Ascending aorta (tissue), 2 donors: ENCODE data around the gene PLSCR3. TPM values are rescaled to one million over a fixed set of nuclear protein-coding genes. Genes with fewer than 3 reads are reported as not detected.

Experiments used
- DNase-seq, 2 donors: peaks; one replicate each; pipeline ENCODE4 v3.0.0-alpha.2; 2019; ENCODE audit warnings: low spot score in 2 of 2
- H3K27ac ChIP-seq, 2 donors: fragments of 200-600 bp; sonication (generic); one replicate each; pipeline ENCODE4 v1.5.1; 2016 to 2017; ENCODE audit warnings: mild to moderate bottlenecking in 1 of 2
- H3K27me3 ChIP-seq: fragments of 200-600 bp; sonication (generic); one replicate; pipeline ENCODE4 v1.5.1; 2017
- H3K36me3 ChIP-seq, 2 donors: fragments of 200-600 bp; sonication (generic); one replicate each; pipeline ENCODE4 v1.5.1; 2016
- H3K4me1 ChIP-seq, 2 donors: fragments of 200-600 bp; sonication (generic); one replicate each; pipeline ENCODE4 v1.5.1; 2016 to 2017; ENCODE audit warnings: mild to moderate bottlenecking in 1 of 2
- H3K4me3 ChIP-seq, 2 donors: fragments of 200-600 bp; sonication (generic); one replicate each; pipeline ENCODE4 v1.5.1; 2016 to 2017; ENCODE audit warnings: mild to moderate bottlenecking in 1 of 2
- H3K9me3 ChIP-seq, 2 donors: fragments of 200-600 bp; sonication (generic); one replicate each; pipeline ENCODE4 v1.5.1; 2016
- intact Hi-C: fragments of 100-400 bp; cut with DNase I; formaldehyde crosslinking; loops from one replicate; pipeline ENCODE4 v1.15.1; 2023
- total RNA-seq: library from RNA; depleted of rRNA; stranded (reverse); fragments of >200 nt; gene quantifications from one replicate; pipeline ENCODE4 v1.1.0, GENCODE V29; 2016
- TF ChIP-seq, protein P1 (sequence below), 3 experiments: fragments of 200-600 bp in 2 of 3; fragments of 450-650 bp in 1 of 3; sonication (generic) in 2 of 3; IDR thresholded peaks; one replicate each; pipeline ENCODE4 v1.5.1; 2016 to 2019; ENCODE audit warnings: antibody characterized with exemption in 3 of 3, mild to moderate bottlenecking in 1 of 3, moderate library complexity in 1 of 3

PLSCR3 gene
- total RNA-seq, 1 donor from 2014 or later: 297 TPM

DNA sequence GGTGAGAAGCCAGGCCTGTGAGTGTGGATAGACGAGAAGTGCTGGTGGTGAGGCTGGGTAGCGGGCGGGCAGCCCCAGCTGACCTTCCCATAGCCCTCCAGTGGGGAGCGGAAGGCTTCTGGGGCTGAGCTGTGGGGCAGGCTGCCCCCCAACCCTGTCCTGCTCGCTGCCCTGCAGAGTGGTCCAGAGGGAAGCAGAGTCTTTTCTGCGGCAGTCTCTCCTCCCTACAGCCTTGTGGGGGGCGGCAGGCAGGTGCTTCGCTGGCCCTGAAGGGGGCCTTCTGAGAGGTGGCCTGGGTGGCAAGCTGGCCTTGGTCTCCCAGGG is 17.1 kb upstream of the PLSCR3 start:
- no peak for DNase-seq
- Histone ChIP-seq H3K9me3 (no peaks in the 10 kb centered on the region), H3K27ac (no peak overlapping the region), H3K27me3 (no peaks in the 10 kb centered on the region), H3K36me3 (peaks cover 6 to 17% of the 10 kb centered on the region in 2 donors), H3K4me3 (no peak overlapping the region), H3K4me1 (no peaks in the 10 kb centered on the region)
- intact Hi-C loops: no loop called here
- TF ChIP-seq, protein P1, sequence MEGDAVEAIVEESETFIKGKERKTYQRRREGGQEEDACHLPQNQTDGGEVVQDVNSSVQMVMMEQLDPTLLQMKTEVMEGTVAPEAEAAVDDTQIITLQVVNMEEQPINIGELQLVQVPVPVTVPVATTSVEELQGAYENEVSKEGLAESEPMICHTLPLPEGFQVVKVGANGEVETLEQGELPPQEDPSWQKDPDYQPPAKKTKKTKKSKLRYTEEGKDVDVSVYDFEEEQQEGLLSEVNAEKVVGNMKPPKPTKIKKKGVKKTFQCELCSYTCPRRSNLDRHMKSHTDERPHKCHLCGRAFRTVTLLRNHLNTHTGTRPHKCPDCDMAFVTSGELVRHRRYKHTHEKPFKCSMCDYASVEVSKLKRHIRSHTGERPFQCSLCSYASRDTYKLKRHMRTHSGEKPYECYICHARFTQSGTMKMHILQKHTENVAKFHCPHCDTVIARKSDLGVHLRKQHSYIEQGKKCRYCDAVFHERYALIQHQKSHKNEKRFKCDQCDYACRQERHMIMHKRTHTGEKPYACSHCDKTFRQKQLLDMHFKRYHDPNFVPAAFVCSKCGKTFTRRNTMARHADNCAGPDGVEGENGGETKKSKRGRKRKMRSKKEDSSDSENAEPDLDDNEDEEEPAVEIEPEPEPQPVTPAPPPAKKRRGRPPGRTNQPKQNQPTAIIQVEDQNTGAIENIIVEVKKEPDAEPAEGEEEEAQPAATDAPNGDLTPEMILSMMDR (IDR thresholded peaks at IDR 0.05): no peak

DNA sequence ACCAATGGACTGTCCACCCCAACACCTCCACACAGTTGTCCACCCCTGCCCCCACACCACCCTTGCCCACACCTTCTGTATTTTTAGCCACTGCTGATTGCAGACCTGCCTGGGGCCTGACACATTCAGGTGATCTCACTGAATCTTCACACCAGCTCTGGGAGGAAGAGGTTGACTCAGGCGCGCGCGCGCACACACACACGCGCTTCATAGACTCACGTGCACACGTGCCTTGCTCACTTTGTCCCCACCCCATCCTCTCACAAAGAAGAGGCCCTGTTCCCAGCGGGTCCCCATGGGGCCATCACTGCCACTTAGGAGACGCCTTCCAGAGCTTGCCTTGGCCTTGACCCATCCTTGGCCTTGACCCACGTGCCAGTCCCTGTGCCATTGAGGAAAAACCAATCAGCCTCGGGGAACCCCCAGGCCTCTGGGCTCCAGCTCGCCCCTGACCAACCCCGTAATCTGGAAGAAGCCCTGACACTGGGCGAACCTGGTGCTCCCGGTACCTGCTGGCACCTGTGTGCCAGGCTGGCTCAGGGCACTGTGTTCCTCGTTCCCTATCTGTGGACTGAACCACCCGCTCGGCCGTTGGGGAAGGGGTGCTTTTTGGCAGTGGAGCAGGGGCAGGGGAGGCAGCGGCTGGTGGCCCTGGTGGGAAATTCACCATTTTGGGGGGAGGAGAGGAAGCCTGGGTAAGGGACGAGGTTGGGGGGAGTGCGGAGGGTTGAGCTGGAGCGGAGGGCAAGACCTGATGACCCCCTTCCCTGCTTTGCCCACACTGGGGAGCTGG is 16.5 kb upstream of the PLSCR3 start:
- H3K36me3 ChIP-seq: peaks cover 5 to 17% of the 10 kb centered on the region in 2 donors
- intact Hi-C loops: no loop called here

DNA sequence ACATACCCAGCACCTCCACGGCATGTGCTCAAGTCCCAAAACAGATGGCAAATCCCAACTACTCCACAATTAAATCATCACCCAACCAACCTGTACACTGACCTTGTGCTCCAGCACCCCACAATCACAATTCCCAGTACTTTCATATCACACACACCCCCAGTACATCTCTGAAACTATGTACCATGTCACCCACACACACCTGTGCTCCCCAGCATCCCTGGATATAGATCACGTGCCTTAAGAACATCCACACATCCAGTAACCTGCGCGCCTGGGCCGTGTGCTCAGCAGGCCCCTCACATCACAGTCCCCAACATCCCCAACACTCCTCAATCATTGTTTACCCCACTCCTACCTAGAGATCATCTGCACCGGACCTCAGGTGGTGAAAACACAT is 15.4 kb upstream of the PLSCR3 start:
- Histone ChIP-seq H3K4me3 (no peak overlapping the region), H3K4me1 (peaks cover 0 to 5% of the 10 kb centered on the region in 2 donors), H3K36me3 (peaks cover 0 to 7% of the 10 kb centered on the region in 2 donors), H3K27ac (no peak overlapping the region), H3K27me3 (no peaks in the 10 kb centered on the region), H3K9me3 (no peaks in the 10 kb centered on the region)
- TF ChIP-seq, protein P1 (IDR thresholded peaks at IDR 0.05): no peak
- intact Hi-C loops: loop anchor here (10.0 kb wide), 1 partner anchor 275 kb away; the partner anchor contains the start of genes TP53 and WRAP53
- no peak for DNase-seq

More for the DNA sequence above, 16.5 kb upstream of the PLSCR3 start:
- Histone ChIP-seq H3K27me3 (no peaks in the 10 kb centered on the region), H3K4me1 (peaks cover 0 to 2% of the 10 kb centered on the region in 2 donors), H3K9me3 (no peaks in the 10 kb centered on the region), H3K27ac (no peak overlapping the region), H3K4me3 (no peak overlapping the region)
- DNase-seq: no peak
- TF ChIP-seq, protein P1 (IDR thresholded peaks at IDR 0.05): no peak

DNA sequence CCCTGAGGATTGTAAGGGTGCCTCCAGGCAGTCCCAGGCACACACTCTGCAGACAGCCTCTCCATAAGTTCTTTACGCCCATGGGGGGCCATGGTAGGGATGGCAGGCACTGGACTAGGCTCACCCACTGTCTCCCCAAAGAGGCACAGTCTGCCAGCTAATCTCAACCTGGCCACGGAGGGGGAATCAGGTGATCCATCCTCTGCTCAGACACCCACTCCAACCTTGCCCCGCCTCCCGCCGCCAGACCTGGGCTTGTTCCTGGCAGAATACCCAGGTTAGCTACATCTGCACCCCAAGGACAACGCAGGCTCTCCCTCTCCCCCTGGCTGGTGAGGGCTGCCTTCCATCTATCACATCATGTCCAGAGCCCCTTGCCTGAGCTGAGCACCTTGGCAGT is 14.5 kb upstream of the PLSCR3 start:
- Histone ChIP-seq H3K4me1 (peaks cover 0 to 5% of the 10 kb centered on the region in 2 donors), H3K36me3 (peaks cover 0 to 7% of the 10 kb centered on the region in 2 donors), H3K4me3 (no peak overlapping the region), H3K27me3 (no peaks in the 10 kb centered on the region), H3K9me3 (no peaks in the 10 kb centered on the region), H3K27ac (no peak overlapping the region)
- intact Hi-C loops: loop anchor here (10.0 kb wide), 1 partner anchor 276 kb away; the partner anchor contains the start of genes TP53 and WRAP53
- TF ChIP-seq, protein P1 (IDR thresholded peaks at IDR 0.05): no peak
- no peak for DNase-seq

DNA sequence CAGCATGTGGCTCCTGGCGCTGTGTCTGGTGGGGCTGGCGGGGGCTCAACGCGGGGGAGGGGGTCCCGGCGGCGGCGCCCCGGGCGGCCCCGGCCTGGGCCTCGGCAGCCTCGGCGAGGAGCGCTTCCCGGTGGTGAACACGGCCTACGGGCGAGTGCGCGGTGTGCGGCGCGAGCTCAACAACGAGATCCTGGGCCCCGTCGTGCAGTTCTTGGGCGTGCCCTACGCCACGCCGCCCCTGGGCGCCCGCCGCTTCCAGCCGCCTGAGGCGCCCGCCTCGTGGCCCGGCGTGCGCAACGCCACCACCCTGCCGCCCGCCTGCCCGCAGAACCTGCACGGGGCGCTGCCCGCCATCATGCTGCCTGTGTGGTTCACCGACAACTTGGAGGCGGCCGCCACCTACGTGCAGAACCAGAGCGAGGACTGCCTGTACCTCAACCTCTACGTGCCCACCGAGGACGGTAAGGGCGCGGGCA is 14.0 kb upstream of the PLSCR3 start:
- Histone ChIP-seq H3K27ac (no peak overlapping the region), H3K36me3 (peaks cover 0 to 7% of the 10 kb centered on the region in 2 donors), H3K4me1 (peaks cover 0 to 7% of the 10 kb centered on the region in 2 donors), H3K27me3 (no peaks in the 10 kb centered on the region), H3K4me3 (no peak overlapping the region), H3K9me3 (no peaks in the 10 kb centered on the region)
- no peak for DNase-seq
- intact Hi-C loops: loop anchor here (10.0 kb wide), 1 partner anchor 277 kb away; the partner anchor contains the start of genes TP53 and WRAP53
- TF ChIP-seq, protein P1 (IDR thresholded peaks at IDR 0.05): no peak
